WTC11 (cell line): Measurements from ENCODE around the gene SAMD3.

Experiments used
- CREB1 ChIP-seq: sonication (generic); formaldehyde crosslinking; IDR thresholded peaks from 2 replicates; pipeline ENCODE4 v1.8.0; 2023; ENCODE audit warnings: mild to moderate bottlenecking, missing genetic modification reagents
- PRRX2 ChIP-seq: fragments of 250-450 bp; sonication (Bioruptor Pico); IDR thresholded peaks from 2 replicates; pipeline ENCODE4 v1.8.0; 2021; ENCODE audit warnings: mild to moderate bottlenecking
- ZNF121 ChIP-seq: sonication (generic); formaldehyde crosslinking; IDR thresholded peaks from 2 replicates; pipeline ENCODE4 v1.8.0; 2023; ENCODE audit warnings: missing genetic modification reagents
- ZNF263 ChIP-seq: sonication (generic); formaldehyde crosslinking; IDR thresholded peaks from 2 replicates; pipeline ENCODE4 v1.8.1; 2022; ENCODE audit warnings: low read depth, mild to moderate bottlenecking, moderate library complexity, missing genetic modification reagents
- TF ChIP-seq, protein P1 (sequence below): sonication (generic); formaldehyde crosslinking; IDR thresholded peaks from 2 replicates; pipeline ENCODE4 v1.8.0; 2022; ENCODE audit warnings: mild to moderate bottlenecking, missing genetic modification reagents
- TF ChIP-seq, protein P2 (sequence below): sonication (generic); formaldehyde crosslinking; IDR thresholded peaks from 2 replicates; pipeline ENCODE4 v1.8.1; 2022; ENCODE audit warnings: mild to moderate bottlenecking, moderate library complexity, missing genetic modification reagents
- TF ChIP-seq, protein P3 (sequence below): fragments of 200-600 bp; IDR thresholded peaks from 2 replicates; pipeline ENCODE4 v1.8.0; 2022; ENCODE audit warnings: antibody characterized with exemption
- TF ChIP-seq, protein P4 (sequence below): sonication (generic); formaldehyde crosslinking; IDR thresholded peaks from 2 replicates; pipeline ENCODE4 v1.8.1; 2022; ENCODE audit warnings: mild to moderate bottlenecking, missing genetic modification reagents, moderate library complexity, borderline replicate concordance
- TF ChIP-seq, protein P5 (sequence below): sonication (generic); formaldehyde crosslinking; IDR thresholded peaks from 2 replicates; pipeline ENCODE4 v1.8.0; 2023; ENCODE audit warnings: mild to moderate bottlenecking, missing genetic modification reagents
- TF ChIP-seq, protein P6 (sequence below): sonication (generic); formaldehyde crosslinking; IDR thresholded peaks from 2 replicates; pipeline ENCODE4 v1.8.0; 2022; ENCODE audit warnings: mild to moderate bottlenecking, missing genetic modification reagents
- TF ChIP-seq, protein P7 (sequence below): sonication (generic); formaldehyde crosslinking; IDR thresholded peaks from 2 replicates; pipeline ENCODE4 v1.8.0; 2022; ENCODE audit warnings: mild to moderate bottlenecking, missing genetic modification reagents
- TF ChIP-seq, protein P8 (sequence below): sonication (generic); formaldehyde crosslinking; conservative IDR thresholded peaks from 2 replicates; pipeline ENCODE4 v1.8.1; 2022; ENCODE audit warnings: mild to moderate bottlenecking, missing genetic modification reagents
- TF ChIP-seq, protein P9 (sequence below): sonication (generic); formaldehyde crosslinking; IDR thresholded peaks from 2 replicates; pipeline ENCODE4 v1.8.1; 2023; ENCODE audit warnings: mild to moderate bottlenecking, missing genetic modification reagents, moderate library complexity

DNA sequence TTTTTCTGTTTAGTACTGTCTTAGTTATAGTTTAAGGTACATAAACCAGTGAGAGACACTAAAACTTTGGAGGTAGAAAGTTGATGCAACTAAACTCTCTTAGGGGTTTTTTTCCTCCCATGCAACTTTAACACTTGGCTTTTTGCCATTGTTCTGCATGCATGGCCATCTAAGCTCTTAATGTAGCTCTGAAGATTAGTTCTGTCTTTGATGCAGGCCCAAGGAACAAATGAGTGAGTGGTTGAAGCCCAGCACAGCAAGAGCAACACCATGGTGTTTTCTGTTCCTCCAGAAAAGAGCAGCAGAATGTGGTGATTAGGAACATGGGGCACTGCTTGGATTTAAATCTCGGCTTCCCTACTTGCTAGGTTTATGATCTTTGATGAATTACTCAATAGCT is 115.0 kb downstream of the SAMD3 start:
- TF ChIP-seq, protein P1, sequence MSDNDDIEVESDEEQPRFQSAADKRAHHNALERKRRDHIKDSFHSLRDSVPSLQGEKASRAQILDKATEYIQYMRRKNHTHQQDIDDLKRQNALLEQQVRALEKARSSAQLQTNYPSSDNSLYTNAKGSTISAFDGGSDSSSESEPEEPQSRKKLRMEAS (CRISPR knock-in tag): no peak
- TF ChIP-seq, protein P2, sequence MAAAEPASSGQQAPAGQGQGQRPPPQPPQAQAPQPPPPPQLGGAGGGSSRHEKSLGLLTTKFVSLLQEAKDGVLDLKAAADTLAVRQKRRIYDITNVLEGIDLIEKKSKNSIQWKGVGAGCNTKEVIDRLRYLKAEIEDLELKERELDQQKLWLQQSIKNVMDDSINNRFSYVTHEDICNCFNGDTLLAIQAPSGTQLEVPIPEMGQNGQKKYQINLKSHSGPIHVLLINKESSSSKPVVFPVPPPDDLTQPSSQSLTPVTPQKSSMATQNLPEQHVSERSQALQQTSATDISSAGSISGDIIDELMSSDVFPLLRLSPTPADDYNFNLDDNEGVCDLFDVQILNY (CRISPR knock-in tag): no peak
- TF ChIP-seq, protein P3, sequence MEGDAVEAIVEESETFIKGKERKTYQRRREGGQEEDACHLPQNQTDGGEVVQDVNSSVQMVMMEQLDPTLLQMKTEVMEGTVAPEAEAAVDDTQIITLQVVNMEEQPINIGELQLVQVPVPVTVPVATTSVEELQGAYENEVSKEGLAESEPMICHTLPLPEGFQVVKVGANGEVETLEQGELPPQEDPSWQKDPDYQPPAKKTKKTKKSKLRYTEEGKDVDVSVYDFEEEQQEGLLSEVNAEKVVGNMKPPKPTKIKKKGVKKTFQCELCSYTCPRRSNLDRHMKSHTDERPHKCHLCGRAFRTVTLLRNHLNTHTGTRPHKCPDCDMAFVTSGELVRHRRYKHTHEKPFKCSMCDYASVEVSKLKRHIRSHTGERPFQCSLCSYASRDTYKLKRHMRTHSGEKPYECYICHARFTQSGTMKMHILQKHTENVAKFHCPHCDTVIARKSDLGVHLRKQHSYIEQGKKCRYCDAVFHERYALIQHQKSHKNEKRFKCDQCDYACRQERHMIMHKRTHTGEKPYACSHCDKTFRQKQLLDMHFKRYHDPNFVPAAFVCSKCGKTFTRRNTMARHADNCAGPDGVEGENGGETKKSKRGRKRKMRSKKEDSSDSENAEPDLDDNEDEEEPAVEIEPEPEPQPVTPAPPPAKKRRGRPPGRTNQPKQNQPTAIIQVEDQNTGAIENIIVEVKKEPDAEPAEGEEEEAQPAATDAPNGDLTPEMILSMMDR: no peak
- TF ChIP-seq, protein P4, sequence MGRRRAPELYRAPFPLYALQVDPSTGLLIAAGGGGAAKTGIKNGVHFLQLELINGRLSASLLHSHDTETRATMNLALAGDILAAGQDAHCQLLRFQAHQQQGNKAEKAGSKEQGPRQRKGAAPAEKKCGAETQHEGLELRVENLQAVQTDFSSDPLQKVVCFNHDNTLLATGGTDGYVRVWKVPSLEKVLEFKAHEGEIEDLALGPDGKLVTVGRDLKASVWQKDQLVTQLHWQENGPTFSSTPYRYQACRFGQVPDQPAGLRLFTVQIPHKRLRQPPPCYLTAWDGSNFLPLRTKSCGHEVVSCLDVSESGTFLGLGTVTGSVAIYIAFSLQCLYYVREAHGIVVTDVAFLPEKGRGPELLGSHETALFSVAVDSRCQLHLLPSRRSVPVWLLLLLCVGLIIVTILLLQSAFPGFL (CRISPR knock-in tag): no peak
- TF ChIP-seq, protein P5, sequence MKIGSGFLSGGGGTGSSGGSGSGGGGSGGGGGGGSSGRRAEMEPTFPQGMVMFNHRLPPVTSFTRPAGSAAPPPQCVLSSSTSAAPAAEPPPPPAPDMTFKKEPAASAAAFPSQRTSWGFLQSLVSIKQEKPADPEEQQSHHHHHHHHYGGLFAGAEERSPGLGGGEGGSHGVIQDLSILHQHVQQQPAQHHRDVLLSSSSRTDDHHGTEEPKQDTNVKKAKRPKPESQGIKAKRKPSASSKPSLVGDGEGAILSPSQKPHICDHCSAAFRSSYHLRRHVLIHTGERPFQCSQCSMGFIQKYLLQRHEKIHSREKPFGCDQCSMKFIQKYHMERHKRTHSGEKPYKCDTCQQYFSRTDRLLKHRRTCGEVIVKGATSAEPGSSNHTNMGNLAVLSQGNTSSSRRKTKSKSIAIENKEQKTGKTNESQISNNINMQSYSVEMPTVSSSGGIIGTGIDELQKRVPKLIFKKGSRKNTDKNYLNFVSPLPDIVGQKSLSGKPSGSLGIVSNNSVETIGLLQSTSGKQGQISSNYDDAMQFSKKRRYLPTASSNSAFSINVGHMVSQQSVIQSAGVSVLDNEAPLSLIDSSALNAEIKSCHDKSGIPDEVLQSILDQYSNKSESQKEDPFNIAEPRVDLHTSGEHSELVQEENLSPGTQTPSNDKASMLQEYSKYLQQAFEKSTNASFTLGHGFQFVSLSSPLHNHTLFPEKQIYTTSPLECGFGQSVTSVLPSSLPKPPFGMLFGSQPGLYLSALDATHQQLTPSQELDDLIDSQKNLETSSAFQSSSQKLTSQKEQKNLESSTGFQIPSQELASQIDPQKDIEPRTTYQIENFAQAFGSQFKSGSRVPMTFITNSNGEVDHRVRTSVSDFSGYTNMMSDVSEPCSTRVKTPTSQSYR: no peak
- no peak for TF ChIP-seq CREB1 (CRISPR knock-in tag)
- no peak for TF ChIP-seq PRRX2
- TF ChIP-seq, protein P6, sequence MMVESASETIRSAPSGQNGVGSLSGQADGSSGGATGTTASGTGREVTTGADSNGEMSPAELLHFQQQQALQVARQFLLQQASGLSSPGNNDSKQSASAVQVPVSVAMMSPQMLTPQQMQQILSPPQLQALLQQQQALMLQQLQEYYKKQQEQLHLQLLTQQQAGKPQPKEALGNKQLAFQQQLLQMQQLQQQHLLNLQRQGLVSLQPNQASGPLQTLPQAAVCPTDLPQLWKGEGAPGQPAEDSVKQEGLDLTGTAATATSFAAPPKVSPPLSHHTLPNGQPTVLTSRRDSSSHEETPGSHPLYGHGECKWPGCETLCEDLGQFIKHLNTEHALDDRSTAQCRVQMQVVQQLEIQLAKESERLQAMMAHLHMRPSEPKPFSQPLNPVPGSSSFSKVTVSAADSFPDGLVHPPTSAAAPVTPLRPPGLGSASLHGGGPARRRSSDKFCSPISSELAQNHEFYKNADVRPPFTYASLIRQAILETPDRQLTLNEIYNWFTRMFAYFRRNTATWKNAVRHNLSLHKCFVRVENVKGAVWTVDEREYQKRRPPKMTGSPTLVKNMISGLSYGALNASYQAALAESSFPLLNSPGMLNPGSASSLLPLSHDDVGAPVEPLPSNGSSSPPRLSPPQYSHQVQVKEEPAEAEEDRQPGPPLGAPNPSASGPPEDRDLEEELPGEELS (CRISPR knock-in tag): no peak
- TF ChIP-seq ZNF121 (CRISPR knock-in tag): no peak
- TF ChIP-seq, protein P7, sequence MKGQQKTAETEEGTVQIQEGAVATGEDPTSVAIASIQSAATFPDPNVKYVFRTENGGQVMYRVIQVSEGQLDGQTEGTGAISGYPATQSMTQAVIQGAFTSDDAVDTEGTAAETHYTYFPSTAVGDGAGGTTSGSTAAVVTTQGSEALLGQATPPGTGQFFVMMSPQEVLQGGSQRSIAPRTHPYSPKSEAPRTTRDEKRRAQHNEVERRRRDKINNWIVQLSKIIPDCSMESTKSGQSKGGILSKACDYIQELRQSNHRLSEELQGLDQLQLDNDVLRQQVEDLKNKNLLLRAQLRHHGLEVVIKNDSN (CRISPR knock-in tag): no peak
- TF ChIP-seq, protein P8, sequence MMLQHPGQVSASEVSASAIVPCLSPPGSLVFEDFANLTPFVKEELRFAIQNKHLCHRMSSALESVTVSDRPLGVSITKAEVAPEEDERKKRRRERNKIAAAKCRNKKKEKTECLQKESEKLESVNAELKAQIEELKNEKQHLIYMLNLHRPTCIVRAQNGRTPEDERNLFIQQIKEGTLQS: no peak
- TF ChIP-seq, protein P9, sequence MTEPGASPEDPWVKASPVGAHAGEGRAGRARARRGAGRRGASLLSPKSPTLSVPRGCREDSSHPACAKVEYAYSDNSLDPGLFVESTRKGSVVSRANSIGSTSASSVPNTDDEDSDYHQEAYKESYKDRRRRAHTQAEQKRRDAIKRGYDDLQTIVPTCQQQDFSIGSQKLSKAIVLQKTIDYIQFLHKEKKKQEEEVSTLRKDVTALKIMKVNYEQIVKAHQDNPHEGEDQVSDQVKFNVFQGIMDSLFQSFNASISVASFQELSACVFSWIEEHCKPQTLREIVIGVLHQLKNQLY (CRISPR knock-in tag): no peak
- TF ChIP-seq ZNF263: no peak
